ENCODE data around the gene PUS1. TPM values are rescaled to one million over a fixed set of nuclear protein-coding genes. Genes with fewer than 3 reads are reported as not detected.
"Not testable (repeated sequence)": the region's sequence is repeated elsewhere in the genome, so short reads cannot be mapped to it uniquely, and the experiment has no call there.

PUS1 gene
- total RNA-seq, 1 donor from 2014 or later, result 92.1 TPM

- Mint-ChIP-seq H3K27me3 (ENCODE audit: insufficient read depth) (no peaks in the 10 kb centered on the region), H3K36me3 (ENCODE audit: low read depth) (peaks cover 23% of the 10 kb centered on the region), H3K4me1 (ENCODE audit: low read depth) (peaks cover 3% of the 10 kb centered on the region), H3K9me3 (no peaks in the 10 kb centered on the region), H3K4me3 (no peak overlapping the region), H3K27ac (no peak overlapping the region)
- intact Hi-C loops (cut with micrococcal nuclease), result no loop called here
- DNase-seq (ENCODE audit: low spot score), result no peak
Observed at GRCh38 chr12:131942671-131943070, 13.6 kb downstream of the PUS1 start.

- no peak for DNase-seq (ENCODE audit: low spot score)
- intact Hi-C loops (cut with micrococcal nuclease), result no loop called here
- no peaks in the 10 kb centered on the region for H3K9me3 Mint-ChIP-seq
Observed at GRCh38 chr12:131943389-131943788, 14.3 kb downstream of the PUS1 start.

DNA sequence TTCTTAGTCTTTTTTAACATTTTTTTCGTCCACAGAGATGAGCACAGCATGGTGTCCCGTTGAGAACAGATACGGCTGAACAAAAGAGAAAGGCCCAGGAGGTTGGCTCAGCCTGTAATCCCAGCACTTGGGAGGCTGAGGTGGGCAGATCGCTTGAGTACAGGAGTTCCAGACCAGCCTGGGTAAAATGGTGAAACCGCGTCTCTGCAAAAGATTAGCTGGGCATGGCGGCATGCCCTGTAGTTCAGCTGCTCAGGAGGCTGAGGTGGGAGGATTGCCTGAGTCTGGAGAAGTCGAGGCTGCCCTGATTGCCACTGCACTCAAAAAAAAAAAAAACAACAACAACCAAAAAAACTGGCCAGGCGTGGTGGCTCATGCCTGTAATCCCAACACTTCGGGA lies 14.8 kb downstream of the PUS1 start:
- no peak for DNase-seq (ENCODE audit: low spot score)
- peaks cover 14% of the 10 kb centered on the region for H3K4me1 Mint-ChIP-seq (ENCODE audit: low read depth)
- no peaks in the 10 kb centered on the region for H3K9me3 Mint-ChIP-seq
- no peaks in the 10 kb centered on the region for H3K27me3 Mint-ChIP-seq (ENCODE audit: insufficient read depth)
- H3K4me3 Mint-ChIP-seq, result no peak overlapping the region
- no peak overlapping the region for H3K27ac Mint-ChIP-seq
- intact Hi-C loops (cut with micrococcal nuclease), result no loop called here
- peaks cover 19% of the 10 kb centered on the region for H3K36me3 Mint-ChIP-seq (ENCODE audit: low read depth)

More at GRCh38 chr12:131943389-131943788, 14.3 kb downstream of the PUS1 start:
- peaks cover 9% of the 10 kb centered on the region for H3K4me1 Mint-ChIP-seq (ENCODE audit: low read depth)
- H3K36me3 Mint-ChIP-seq (ENCODE audit: low read depth), result peaks cover 19% of the 10 kb centered on the region
- no peaks in the 10 kb centered on the region for H3K27me3 Mint-ChIP-seq (ENCODE audit: insufficient read depth)
- no peak overlapping the region for H3K4me3 Mint-ChIP-seq
- H3K27ac Mint-ChIP-seq, result no peak overlapping the region

DNA sequence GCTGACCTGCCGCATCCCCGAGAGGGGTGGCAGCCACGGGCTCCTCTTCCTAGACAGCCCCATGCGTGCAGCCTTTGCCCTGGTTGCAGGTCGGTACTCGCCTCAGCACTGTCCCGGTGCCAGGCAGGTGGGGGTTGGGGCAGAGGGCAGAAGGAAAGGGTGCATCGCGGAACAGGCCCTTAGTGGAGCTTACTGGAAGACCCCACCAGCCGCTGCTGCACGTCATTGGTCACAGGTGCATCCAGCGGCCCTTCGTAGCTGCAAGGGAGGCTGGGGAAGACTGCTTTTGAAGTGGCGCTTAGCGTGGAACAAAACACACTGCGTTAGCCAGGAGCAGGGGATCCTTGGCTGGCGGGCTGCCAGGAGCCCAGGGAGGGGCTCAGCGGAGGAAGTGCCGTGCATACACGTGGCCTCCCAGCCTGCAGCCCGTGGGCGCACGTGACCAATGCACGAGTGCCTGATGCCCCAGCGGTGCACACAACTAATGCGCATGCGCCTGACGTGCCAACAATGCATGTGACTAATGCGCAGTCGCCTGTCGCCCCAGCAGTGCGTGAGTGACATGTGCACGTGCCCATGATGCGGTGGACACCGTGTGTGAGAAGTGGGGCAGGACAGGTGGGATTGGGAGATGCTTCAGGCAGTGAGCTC lies 15.7 kb downstream of the PUS1 start:
- no peak overlapping the region for H3K27ac Mint-ChIP-seq
- H3K9me3 Mint-ChIP-seq, result no peaks in the 10 kb centered on the region
- DNase-seq (ENCODE audit: low spot score), result no peak
- peaks cover 19% of the 10 kb centered on the region for H3K36me3 Mint-ChIP-seq (ENCODE audit: low read depth)
- peaks cover 15% of the 10 kb centered on the region for H3K4me1 Mint-ChIP-seq (ENCODE audit: low read depth)
- H3K4me3 Mint-ChIP-seq, result no peak overlapping the region
- intact Hi-C loops (cut with micrococcal nuclease), result loop anchor here (5.0 kb wide), 1 partner anchor 1072 kb away; the partner anchor contains the start of gene RAN
- H3K27me3 Mint-ChIP-seq (ENCODE audit: insufficient read depth), result no peaks in the 10 kb centered on the region

DNA sequence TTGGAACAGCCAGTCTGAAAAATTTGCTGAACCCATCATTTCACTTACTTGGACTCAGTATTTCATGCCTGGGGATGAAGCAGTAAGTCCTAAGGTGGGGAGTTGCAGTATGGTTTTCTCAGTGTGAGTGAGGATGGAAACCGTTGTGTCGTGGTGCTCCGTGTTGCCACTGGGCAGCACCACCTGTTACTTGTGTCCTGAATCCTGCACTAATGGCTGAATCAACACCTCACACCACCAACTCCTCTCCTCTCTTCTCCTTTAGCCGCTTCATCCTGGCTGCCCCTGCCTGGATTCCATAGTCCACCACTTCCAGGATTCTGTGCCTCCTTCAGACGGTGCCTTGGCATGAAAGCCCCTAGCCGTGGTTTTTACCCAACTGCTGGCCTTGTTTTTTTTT lies 17.7 kb downstream of the PUS1 start:
- DNase-seq (ENCODE audit: low spot score), result no peak
- Mint-ChIP-seq H3K27ac (no peak overlapping the region), H3K4me3 (no peak overlapping the region), H3K4me1 (ENCODE audit: low read depth) (peaks cover 20% of the 10 kb centered on the region), H3K27me3 (ENCODE audit: insufficient read depth) (no peaks in the 10 kb centered on the region), H3K36me3 (ENCODE audit: low read depth) (peaks cover 6% of the 10 kb centered on the region), H3K9me3 (no peaks in the 10 kb centered on the region)
- intact Hi-C loops (cut with micrococcal nuclease), result loop anchor here (5.0 kb wide), 1 partner anchor 1074 kb away; the partner anchor contains the start of gene RAN

DNA sequence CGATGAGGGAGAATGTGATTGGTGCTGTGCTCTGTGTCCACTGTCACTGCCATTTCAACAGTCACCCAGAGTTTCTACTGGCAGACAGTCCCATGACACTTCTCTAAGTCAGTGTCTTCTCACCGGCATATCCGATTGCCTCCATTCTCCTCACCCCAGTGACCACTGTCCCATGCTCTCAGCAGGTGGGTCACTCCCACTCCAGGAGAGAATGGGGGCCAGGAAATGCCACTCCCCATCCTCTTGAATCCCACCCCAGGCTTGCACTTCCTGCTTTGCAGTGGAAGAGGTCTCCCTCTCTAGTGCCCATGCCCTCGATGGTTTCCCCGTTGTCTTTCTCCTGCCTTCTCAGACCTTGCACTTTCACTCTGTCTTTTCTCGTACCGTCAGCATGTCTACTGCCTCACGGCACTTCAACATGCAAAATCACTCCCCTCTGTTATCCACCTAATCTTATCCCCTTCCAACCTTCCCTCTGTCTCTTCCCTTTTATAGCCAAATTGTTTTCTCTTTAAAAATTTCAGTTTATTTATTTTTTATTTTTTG lies 18.5 kb downstream of the PUS1 start:
- DNase-seq (ENCODE audit: low spot score), result no peak

GRCh38 chr12:131948166-131948712 lies 19.2 kb downstream of the PUS1 start:
- DNase-seq (ENCODE audit: low spot score), result no peak
- H3K4me1 Mint-ChIP-seq (ENCODE audit: low read depth), result peaks cover 29% of the 10 kb centered on the region
- peaks cover 10% of the 10 kb centered on the region for H3K36me3 Mint-ChIP-seq (ENCODE audit: low read depth)
- H3K9me3 Mint-ChIP-seq, result no peaks in the 10 kb centered on the region
- H3K27ac Mint-ChIP-seq, result peak overlapping the region; percentile 90
- H3K27me3 Mint-ChIP-seq (ENCODE audit: insufficient read depth), result no peaks in the 10 kb centered on the region
- intact Hi-C loops (cut with micrococcal nuclease), result loop anchor here (1.0 to 5.0 kb wide), 4 partner anchors 11 to 1076 kb away; partner anchors contain the start of genes GOLGA3, MMP17 and RAN
- H3K4me3 Mint-ChIP-seq, result no peak overlapping the region

More for the DNA sequence above, 18.5 kb downstream of the PUS1 start:
- intact Hi-C loops (cut with micrococcal nuclease), result loop anchor here (1.0 to 5.0 kb wide), 4 partner anchors 10 to 1075 kb away; partner anchors contain the start of genes GOLGA3, MMP17 and RAN
- no peaks in the 10 kb centered on the region for H3K9me3 Mint-ChIP-seq
- no peak overlapping the region for H3K4me3 Mint-ChIP-seq
- no peaks in the 10 kb centered on the region for H3K27me3 Mint-ChIP-seq (ENCODE audit: insufficient read depth)
- peaks cover 22% of the 10 kb centered on the region for H3K4me1 Mint-ChIP-seq (ENCODE audit: low read depth)
- H3K27ac Mint-ChIP-seq, result peak overlapping the region; percentile 57
- H3K36me3 Mint-ChIP-seq (ENCODE audit: low read depth), result peaks cover 8% of the 10 kb centered on the region

GRCh38 chr12:131948713-131949430 lies 19.8 kb downstream of the PUS1 start:
- H3K36me3 Mint-ChIP-seq (ENCODE audit: low read depth); H3K27me3 Mint-ChIP-seq (ENCODE audit: insufficient read depth); H3K9me3 Mint-ChIP-seq; DNase-seq (ENCODE audit: low spot score): not testable (repeated sequence)
- intact Hi-C loops (cut with micrococcal nuclease), result loop anchor here (1.0 to 5.0 kb wide), 8 partner anchors 12 to 1077 kb away; partner anchors contain the start of genes GOLGA3, MMP17, PUS1 and RAN
- H3K4me1 Mint-ChIP-seq (ENCODE audit: low read depth), result peaks cover 30% of the 10 kb centered on the region
- H3K27ac Mint-ChIP-seq, result peak overlapping the region; percentile 90
- peak overlapping the region; percentile 74 for H3K4me3 Mint-ChIP-seq

DNA sequence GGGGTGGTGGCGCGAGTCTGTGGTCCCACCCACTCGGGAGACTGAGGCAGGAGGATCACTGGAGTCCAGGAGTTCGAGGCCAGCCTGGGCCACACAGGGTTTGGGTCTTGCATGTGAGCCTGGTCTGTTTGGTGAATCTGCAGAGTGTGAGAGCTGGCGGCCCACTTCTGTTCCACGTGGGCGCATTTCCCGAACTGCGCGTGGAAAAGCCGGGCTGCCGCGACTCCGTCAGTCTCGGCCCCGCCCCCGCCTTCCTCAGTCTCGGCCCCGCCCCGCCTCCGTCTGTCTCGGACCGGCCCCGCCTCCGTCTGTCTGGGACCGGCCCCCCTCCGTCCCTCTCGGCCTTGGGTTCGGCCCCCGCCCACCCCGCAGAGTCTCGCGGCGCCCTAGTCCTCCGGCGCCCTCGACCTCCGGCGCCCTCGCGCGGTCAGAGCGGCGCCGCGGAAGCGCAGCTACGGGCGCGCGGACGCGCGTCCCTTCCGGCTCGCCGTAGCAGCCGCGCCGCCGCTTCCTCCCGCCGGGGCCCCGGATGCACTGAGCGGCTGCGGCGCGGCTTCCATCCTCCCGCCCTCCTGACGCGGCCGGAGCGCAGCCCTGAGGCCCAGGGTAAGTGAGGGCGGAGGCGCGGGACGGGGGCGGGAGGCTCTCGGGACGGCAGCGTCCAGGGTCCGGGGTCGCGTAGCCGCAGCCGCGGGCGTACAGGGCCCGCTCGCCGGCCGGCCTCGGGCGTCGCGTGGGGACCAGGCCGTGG lies 20.5 kb downstream of the PUS1 start, which contains the start of gene EP400:
EP400 (plus strand) TSS at position 512 of the 751 bp plus-strand sequence. CDS start 10,678 bp downstream, outside the sequence.
- H3K36me3 Mint-ChIP-seq (ENCODE audit: low read depth), result peaks cover 6% of the 10 kb centered on the region
- H3K9me3 Mint-ChIP-seq, result no peaks in the 10 kb centered on the region
- H3K4me3 Mint-ChIP-seq, result peak within 1 kb of the TSS; percentile 92
- H3K4me1 Mint-ChIP-seq (ENCODE audit: low read depth), result peaks cover 30% of the 10 kb centered on the region
- no peaks in the 10 kb centered on the region for H3K27me3 Mint-ChIP-seq (ENCODE audit: insufficient read depth)
- intact Hi-C loops (cut with micrococcal nuclease), result loop anchor here (1.0 to 5.0 kb wide), 8 partner anchors 20 to 1077 kb away; partner anchors contain the start of genes GOLGA3, MMP17, POLE and PUS1
- peak; percentile 89 for DNase-seq (ENCODE audit: low spot score)
- peak within 1 kb of the TSS; percentile 90 for H3K27ac Mint-ChIP-seq

- Mint-ChIP-seq H3K9me3 (no peaks in the 10 kb centered on the region), H3K4me1 (ENCODE audit: low read depth) (peaks cover 30% of the 10 kb centered on the region), H3K4me3 (peak overlapping the region; percentile 92), H3K36me3 (ENCODE audit: low read depth) (peaks cover 4% of the 10 kb centered on the region), H3K27me3 (ENCODE audit: insufficient read depth) (no peaks in the 10 kb centered on the region), H3K27ac (peak overlapping the region; percentile 90)
- intact Hi-C loops (cut with micrococcal nuclease), result loop anchor here (5.0 kb wide), 1 partner anchor 737 kb away; the partner anchor contains the start of genes POLE and PXMP2
- peak; percentile 26 for DNase-seq (ENCODE audit: low spot score)
Observed at GRCh38 chr12:131950182-131950913, 21.3 kb downstream of the PUS1 start.

- not testable (repeated sequence) for DNase-seq (ENCODE audit: low spot score); H3K36me3 Mint-ChIP-seq (ENCODE audit: low read depth); H3K9me3 Mint-ChIP-seq; H3K4me3 Mint-ChIP-seq; H3K27ac Mint-ChIP-seq; H3K27me3 Mint-ChIP-seq (ENCODE audit: insufficient read depth)
- peaks cover 33% of the 10 kb centered on the region for H3K4me1 Mint-ChIP-seq (ENCODE audit: low read depth)
- intact Hi-C loops (cut with micrococcal nuclease), result loop anchor here (5.0 kb wide), 1 partner anchor 733 kb away; the partner anchor contains the start of genes POLE and PXMP2
Observed at GRCh38 chr12:131953810-131954209, 24.7 kb downstream of the PUS1 start.
